Measurements from ENCODE around the gene ANKUB1.

DNA sequence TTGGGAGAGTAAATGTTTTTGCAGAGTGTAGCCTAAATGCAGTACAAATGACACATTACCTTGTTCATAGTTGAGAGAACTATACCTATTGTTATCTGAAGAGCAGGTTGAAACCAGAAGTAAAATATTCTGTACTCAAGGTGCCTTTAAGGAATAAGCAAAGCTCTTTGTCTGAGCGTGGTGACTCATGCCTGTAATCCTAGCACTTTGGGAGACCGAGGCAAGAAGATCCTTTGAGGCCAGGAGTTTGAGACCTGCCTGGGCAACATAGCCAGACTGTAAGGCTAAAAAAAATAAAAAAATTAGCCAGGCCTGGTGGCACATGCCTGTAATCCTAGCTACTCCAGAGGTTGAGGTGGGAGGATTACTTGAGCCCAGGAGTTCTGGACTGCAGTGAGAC, 18.5 kb upstream of the ANKUB1 start:
- TF ChIP-seq, protein P1, sequence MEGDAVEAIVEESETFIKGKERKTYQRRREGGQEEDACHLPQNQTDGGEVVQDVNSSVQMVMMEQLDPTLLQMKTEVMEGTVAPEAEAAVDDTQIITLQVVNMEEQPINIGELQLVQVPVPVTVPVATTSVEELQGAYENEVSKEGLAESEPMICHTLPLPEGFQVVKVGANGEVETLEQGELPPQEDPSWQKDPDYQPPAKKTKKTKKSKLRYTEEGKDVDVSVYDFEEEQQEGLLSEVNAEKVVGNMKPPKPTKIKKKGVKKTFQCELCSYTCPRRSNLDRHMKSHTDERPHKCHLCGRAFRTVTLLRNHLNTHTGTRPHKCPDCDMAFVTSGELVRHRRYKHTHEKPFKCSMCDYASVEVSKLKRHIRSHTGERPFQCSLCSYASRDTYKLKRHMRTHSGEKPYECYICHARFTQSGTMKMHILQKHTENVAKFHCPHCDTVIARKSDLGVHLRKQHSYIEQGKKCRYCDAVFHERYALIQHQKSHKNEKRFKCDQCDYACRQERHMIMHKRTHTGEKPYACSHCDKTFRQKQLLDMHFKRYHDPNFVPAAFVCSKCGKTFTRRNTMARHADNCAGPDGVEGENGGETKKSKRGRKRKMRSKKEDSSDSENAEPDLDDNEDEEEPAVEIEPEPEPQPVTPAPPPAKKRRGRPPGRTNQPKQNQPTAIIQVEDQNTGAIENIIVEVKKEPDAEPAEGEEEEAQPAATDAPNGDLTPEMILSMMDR (IDR thresholded peaks at IDR 0.05 in 4 of 5, conservative IDR thresholded peaks at IDR 0.05 in 1 of 5) = no peak
- no peak for TF ChIP-seq POLR2A (IDR thresholded peaks at IDR 0.05)

Data from gastrocnemius medialis (tissue), 4 donors.